ENCODE measurements around the gene ARL6IP6. TPM values are rescaled to one million over a fixed set of nuclear protein-coding genes. Genes with fewer than 3 reads are reported as not detected.

The ARL6IP6 gene
- polyA plus RNA-seq, 5 donors: 48.6 to 78.5 (median 60.7) TPM

GRCh38 chr2:152791979-152792378, 73.6 kb downstream of the ARL6IP6 start:
- DNase-seq: no peak

GRCh38 chr2:152792974-152793373, 74.6 kb downstream of the ARL6IP6 start:
- DNase-seq: no peak

GRCh38 chr2:152796941-152797340, 78.5 kb downstream of the ARL6IP6 start:
- no peak for DNase-seq

- no peak for DNase-seq
Measured at GRCh38 chr2:152804687-152805408, 86.4 kb downstream of the ARL6IP6 start.

GRCh38 chr2:152811916-152812315, 93.5 kb downstream of the ARL6IP6 start:
- no peak for DNase-seq

Other genes with a start within 250 kb of the ARL6IP6 start
- gene PRPF40A, start 1.2 kb upstream of the ARL6IP6 start, polyA plus RNA-seq (ENCODE audit: insufficient read depth in 1 of 5, insufficient read length in 5 of 5, low replicate concordance in 1 of 5): 100 to 1,000 TPM in 4 of 5 donors, 10 to 100 TPM in 1; 97.7 to 150 (median 132) TPM